ENCODE results near the gene FCER2. TPM values are rescaled to one million over a fixed set of nuclear protein-coding genes. Genes with fewer than 3 reads are reported as not detected.

The FCER2 gene
- total RNA-seq = not detected in 2 replicates

GRCh38 chr19:7701654-7702457, at the start of gene FCER2:
Gene FCER2 (minus strand): TSS chr19:7702131. CDS start chr19:7699760, 2,371 bp downstream.

GRCh38 chr19:7746903-7747884, 45.3 kb upstream of the FCER2 start, which contains the start of gene CD209:
Gene CD209 (minus strand): TSS chr19:7747534. CDS start chr19:7747511, 23 bp downstream.

GRCh38 chr19:7732045-7732444, 30.1 kb upstream of the FCER2 start, which contains the start of gene CLEC4G:
Gene CLEC4G (minus strand): TSS chr19:7732110. CDS start chr19:7732102, 8 bp downstream.

GRCh38 chr19:7680606-7681339, 21.2 kb downstream of the FCER2 start, which contains the start of gene TRAPPC5:
Gene TRAPPC5 (plus strand): TSS chr19:7680833. CDS start chr19:7682254, 1,421 bp downstream.

GRCh38 chr19:7676854-7677253, 25.1 kb downstream of the FCER2 start, which contains the start of gene MCEMP1:
Gene MCEMP1 (plus strand): TSS chr19:7677090. CDS start chr19:7677121, 31 bp downstream.

GRCh38 chr19:7668842-7669241, 33.1 kb downstream of the FCER2 start, which contains the start of gene RETN:
Gene RETN (plus strand): TSS chr19:7669049. CDS start chr19:7669327, 278 bp downstream.

Other genes with a start within 250 kb of the FCER2 start
- gene PEX11G, start 213.1 kb downstream of the FCER2 start, total RNA-seq = 1.6 and 1.7 TPM in 2 replicates
- gene ZNF358, start 186.0 kb downstream of the FCER2 start, total RNA-seq = 26.2 and 44.4 TPM in 2 replicates
- 9.1 and 9.3 TPM in 2 replicates for gene MCOLN1, start 179.5 kb downstream of the FCER2 start, total RNA-seq
- gene PNPLA6, start 166.4 kb downstream of the FCER2 start, total RNA-seq = 151 and 181 TPM in 2 replicates
- 0.33 TPM in 1 of 2 replicates, not detected in the other for gene CAMSAP3, start 106.3 kb downstream of the FCER2 start, total RNA-seq
- gene XAB2, start 72.6 kb downstream of the FCER2 start, total RNA-seq = 39.1 and 46.1 TPM in 2 replicates
- 6.2 and 8.8 TPM in 2 replicates for gene PET100, start 72.3 kb downstream of the FCER2 start, total RNA-seq
- gene PCP2, start 68.4 kb downstream of the FCER2 start, total RNA-seq = not detected in 2 replicates
- gene STXBP2, start 65.0 kb downstream of the FCER2 start, total RNA-seq = 29.4 and 29.8 TPM in 2 replicates
- not detected in 2 replicates for gene RETN, start 33.1 kb downstream of the FCER2 start, total RNA-seq
- gene MCEMP1, start 25.0 kb downstream of the FCER2 start, total RNA-seq = not detected in 2 replicates
- gene TRAPPC5, start 21.3 kb downstream of the FCER2 start, total RNA-seq = 47.4 and 68.5 TPM in 2 replicates
- gene CLEC4G, start 30.0 kb upstream of the FCER2 start, total RNA-seq = not detected in 2 replicates
- not detected in 2 replicates for gene CD209, start 45.4 kb upstream of the FCER2 start, total RNA-seq
- not detected in 2 replicates for gene CLEC4M, start 61.1 kb upstream of the FCER2 start, total RNA-seq
- 13.7 and 21.6 TPM in 2 replicates for gene EVI5L, start 128.1 kb upstream of the FCER2 start, total RNA-seq
- not detected in 2 replicates for gene PRR36, start 172.3 kb upstream of the FCER2 start, total RNA-seq
- 1.1 and 1.3 TPM in 2 replicates for gene LRRC8E, start 186.4 kb upstream of the FCER2 start, total RNA-seq
- 12.5 and 13.7 TPM in 2 replicates for gene MAP2K7, start 201.7 kb upstream of the FCER2 start, total RNA-seq
- gene TGFBR3L, start 212.7 kb upstream of the FCER2 start, total RNA-seq = 0.29 and 2.0 TPM in 2 replicates
- gene SNAPC2, start 218.2 kb upstream of the FCER2 start, total RNA-seq = 21.2 and 21.8 TPM in 2 replicates
- 10.1 and 23.5 TPM in 2 replicates for gene CTXN1, start 224.0 kb upstream of the FCER2 start, total RNA-seq
- 44.7 and 44.8 TPM in 2 replicates for gene TIMM44, start 241.5 kb upstream of the FCER2 start, total RNA-seq